Measurements from ENCODE around the gene CST9. TPM values are rescaled to one million over a fixed set of nuclear protein-coding genes. Genes with fewer than 3 reads are reported as not detected.
"Not testable (repeated sequence)": the region's sequence is repeated elsewhere in the genome, so short reads cannot be mapped to it uniquely, and the experiment has no call there.

Gene CST9
- total RNA-seq, 1 experiment from 2014 or later, result not detected

- in situ Hi-C loops (cut with HindIII; ENCODE audit: low sequenced_read_pairs), result no loop called here
- no peak for DNase-seq (ENCODE audit: low spot score)
Observed at GRCh38 chr20:23626040-23626620, 20.4 kb upstream of the CST9 start.

GRCh38 chr20:23625236-23625964 lies 19.7 kb upstream of the CST9 start:
- in situ Hi-C loops (cut with HindIII; ENCODE audit: low sequenced_read_pairs), result no loop called here
- no peak for DNase-seq (ENCODE audit: low spot score)

- DNase-seq (ENCODE audit: low spot score), result no peak
- in situ Hi-C loops (cut with HindIII; ENCODE audit: low sequenced_read_pairs), result no loop called here
Observed at GRCh38 chr20:23624324-23624691, 18.6 kb upstream of the CST9 start.

DNA sequence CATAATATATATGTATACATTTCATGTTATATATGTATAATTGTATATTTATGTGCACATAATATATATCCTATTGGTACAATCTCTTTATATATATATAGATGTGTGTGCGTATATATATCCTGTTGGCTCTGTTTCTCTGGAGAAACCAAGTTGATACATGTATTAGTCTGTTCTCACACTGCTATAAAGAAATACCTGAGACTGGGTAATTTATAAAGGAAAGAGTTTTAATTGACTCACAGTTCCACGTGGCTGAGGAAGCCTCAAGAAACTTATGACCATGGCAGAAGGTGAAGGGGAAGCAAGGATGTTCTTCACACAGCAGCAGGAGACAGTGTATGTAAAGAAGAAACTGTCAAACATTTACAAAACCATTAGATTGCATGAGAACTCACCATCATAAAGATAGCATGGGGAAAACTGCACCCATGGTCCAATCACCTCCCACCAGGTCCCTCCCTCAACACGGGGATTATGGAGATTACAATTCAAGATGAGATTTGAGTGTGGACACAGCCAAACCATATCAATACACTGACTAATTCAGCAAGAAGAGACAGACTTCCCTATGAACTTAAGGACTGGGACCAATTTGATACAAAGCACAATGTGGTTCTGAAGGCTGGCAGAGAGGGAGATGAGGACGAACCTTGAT lies 18.1 kb upstream of the CST9 start:
- no peak for DNase-seq (ENCODE audit: low spot score)
- in situ Hi-C loops (cut with HindIII; ENCODE audit: low sequenced_read_pairs), result no loop called here

GRCh38 chr20:23622839-23623343 lies 17.2 kb upstream of the CST9 start:
- DNase-seq (ENCODE audit: low spot score), result peak; percentile 18
- in situ Hi-C loops (cut with HindIII; ENCODE audit: low sequenced_read_pairs), result no loop called here

DNA sequence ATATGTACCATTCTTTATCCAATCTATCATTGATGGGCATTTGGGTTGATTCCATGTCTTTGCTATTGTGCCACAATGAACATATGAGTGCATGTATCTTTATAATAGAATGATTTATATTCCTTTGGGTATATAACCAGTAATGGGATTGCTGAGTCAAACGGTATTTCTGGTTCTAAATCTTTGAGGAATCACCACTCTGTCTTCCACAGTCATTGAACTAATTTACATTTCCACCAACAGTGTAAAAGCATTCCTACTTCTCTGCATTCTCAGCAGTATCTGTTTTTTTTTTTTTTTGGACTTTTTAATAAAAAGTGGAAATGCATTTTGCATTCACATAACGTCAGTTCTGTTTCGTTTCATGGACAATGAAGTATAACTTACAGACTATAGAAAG lies 16.7 kb upstream of the CST9 start:
- DNase-seq (ENCODE audit: low spot score); in situ Hi-C loops (cut with HindIII; ENCODE audit: low sequenced_read_pairs): not testable (repeated sequence)

DNA sequence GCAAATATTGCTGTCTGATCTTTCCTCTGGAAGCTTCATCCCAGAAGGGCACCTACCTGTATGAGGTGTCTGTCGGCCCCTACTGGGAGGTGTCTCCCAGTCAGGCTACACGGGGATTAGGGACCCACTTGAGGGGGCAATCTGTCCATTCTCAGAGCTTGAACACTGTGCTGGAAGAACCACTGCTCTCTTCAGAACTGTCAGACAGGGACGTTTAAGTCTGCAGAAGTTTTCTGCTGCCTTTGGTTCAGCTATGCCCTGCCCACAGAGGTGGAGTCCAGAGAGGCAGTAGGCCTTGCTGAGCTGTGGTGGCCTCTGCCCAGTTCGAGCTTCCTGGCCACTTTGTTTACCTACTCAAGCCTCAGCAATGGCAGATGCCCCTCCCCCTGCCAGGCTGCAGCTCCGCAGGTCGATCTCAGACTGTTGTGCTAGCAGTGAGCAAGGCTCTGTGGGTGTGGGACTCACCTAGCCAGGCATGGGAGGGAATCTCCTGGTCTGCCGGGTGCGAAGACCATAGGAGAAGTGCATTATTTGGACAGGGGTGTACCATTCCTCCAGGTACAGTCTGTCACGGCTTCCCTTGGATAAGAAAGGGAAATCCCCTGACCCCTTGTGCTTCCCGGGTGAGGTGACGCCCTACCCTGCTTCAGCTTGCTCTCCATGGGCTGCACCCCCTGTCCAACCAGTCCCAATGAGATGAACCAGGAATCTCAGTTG lies 15.1 kb upstream of the CST9 start:
- DNase-seq (ENCODE audit: low spot score); in situ Hi-C loops (cut with HindIII; ENCODE audit: low sequenced_read_pairs): not testable (repeated sequence)

DNA sequence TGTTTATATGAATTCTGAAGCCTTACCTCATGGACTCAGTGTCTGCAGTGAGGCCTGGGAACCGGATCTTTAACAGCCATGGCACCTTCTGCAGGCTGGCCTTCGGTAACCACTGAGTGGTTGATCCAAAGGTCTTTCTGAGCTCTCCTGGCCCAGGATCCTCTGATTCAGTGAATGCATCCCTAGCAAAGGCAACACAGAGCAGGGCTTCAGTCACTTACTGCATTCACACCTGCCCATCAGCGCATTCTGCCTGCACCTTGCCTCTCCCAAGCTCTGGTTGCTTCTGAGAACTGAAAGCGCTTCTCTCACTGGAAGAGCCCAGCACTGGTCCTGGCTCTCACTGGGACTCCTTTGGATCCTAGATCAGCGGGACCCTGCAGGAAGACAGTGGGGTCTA lies 8.4 kb upstream of the CST9 start:
- in situ Hi-C loops (cut with HindIII; ENCODE audit: low sequenced_read_pairs), result no loop called here
- DNase-seq (ENCODE audit: low spot score), result no peak

- no peak for DNase-seq (ENCODE audit: low spot score)
- in situ Hi-C loops (cut with HindIII; ENCODE audit: low sequenced_read_pairs), result no loop called here
Observed at GRCh38 chr20:23613676-23614075, 8.0 kb upstream of the CST9 start.

DNA sequence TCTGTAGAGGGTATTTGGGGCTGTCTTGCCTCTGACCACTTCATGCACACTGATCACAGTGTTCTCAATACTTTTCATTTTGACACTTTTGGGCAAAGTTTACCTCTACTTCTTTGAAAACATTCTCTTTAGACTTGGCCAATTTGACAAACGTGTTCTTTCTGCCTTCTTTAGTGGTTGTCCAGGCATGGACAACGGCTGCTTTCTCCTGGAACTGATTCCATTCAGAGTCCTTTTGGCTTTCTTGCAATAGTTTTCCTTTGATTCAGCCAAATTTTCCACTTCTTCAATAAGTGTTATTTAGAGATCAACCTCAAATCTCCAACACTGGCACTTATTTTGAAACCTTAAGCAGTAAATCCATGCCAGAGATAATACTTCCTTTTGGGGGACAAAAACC lies 6.7 kb upstream of the CST9 start:
- in situ Hi-C loops (cut with HindIII; ENCODE audit: low sequenced_read_pairs), result no loop called here
- no peak for DNase-seq (ENCODE audit: low spot score)

DNA sequence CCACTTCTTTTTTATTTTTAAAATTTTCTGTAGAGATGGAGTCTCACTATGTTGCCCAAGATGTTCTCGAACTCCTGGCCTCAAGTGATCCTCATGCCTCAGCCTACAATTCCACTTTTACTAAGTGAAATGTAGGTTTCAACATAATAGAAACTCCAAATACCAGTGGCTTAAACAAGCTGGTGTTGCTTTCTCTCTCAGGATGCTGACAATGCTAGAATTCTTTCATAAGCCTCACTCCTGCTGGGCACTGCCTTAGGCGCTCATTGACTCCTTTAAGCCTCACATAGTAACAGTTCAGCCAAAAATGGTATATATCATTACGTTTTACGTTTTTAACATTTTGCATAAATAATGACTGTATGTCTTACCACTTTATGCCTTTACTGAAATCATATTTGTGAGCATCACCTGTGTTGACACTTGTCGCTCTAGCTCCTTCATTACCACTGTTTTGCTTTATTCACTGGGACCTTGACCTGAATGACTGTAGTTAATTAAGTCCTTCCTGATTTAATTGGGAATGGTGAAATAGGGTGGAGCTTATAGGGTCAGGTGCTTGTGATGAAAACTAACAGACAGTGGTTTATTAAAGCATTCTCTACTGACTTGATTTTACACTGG lies 3.9 kb upstream of the CST9 start:
- in situ Hi-C loops (cut with HindIII; ENCODE audit: low sequenced_read_pairs), result no loop called here
- no peak for DNase-seq (ENCODE audit: low spot score)

DNA sequence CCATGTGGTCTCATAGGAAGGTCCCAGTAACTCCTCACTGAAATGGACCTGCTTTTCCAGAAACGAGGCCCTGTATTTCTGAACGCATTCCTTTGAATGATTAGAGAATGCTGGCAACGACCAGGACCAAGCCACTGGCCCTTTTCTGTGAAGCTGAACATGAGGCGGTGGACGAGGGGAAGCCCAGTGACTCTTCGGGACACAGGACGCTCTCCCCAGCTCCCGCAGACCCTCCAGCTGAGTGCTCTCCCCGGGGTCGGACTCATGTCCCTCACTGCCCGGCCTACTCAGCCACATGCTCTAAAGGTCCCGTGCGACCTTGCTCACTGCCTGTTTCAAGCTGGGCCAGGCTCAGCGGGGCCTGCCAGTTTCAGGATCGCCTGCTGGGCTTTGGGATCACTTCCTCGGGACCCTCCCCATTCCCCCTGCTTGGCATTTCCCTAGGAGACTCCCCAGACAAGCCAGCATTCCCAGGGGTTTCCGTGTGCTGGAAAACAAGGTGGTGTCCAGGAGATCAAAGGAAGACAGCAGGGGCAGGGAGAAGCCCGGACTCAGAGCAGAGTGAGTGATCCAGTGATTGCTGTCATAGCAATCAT lies 2.6 kb upstream of the CST9 start:
- no peak for DNase-seq (ENCODE audit: low spot score)
- in situ Hi-C loops (cut with HindIII; ENCODE audit: low sequenced_read_pairs), result no loop called here

DNA sequence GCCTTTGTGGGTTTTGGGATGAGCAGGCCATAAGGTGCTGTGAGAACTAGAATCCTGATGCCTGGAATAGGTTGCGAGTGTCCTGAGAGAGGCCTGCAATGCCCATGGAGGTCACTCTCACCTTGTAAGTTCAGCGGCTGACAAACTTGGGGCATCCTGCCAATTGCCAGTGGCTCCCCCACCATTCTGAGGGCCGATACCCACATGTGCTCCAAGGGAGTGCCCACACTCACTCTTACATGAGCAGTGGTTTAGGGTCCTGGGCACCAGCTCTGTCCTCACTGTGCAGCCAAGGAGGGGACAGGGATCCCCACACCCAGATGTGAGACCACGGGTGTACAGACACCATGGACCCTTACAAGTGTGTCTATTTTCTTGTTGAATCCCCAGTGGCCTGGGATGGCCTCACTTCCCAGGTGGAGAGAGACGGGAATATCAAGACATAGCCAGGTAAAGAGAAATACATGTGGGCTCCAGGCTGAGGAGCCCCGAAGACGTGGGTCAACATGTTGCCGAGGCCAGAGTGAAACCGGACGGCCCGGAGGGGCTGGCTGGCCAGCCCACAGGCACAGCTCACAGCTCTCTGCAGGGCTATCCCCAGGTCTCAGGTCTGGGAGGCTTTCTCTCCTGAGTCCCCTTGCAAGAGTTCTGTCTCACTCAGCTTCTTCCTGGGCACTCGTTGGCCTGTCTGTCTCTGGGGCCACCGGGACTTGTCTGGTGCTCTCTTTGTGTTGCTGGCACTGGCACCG lies 2.0 kb upstream of the CST9 start:
- in situ Hi-C loops (cut with HindIII; ENCODE audit: low sequenced_read_pairs), result no loop called here
- DNase-seq (ENCODE audit: low spot score), result no peak

- in situ Hi-C loops (cut with HindIII; ENCODE audit: low sequenced_read_pairs), result no loop called here
Observed at GRCh38 chr20:23606652-23607049, 934 bp upstream of the CST9 start.

GRCh38 chr20:23604306-23604705 lies 1.4 kb downstream of the CST9 start:
- DNase-seq (ENCODE audit: low spot score), result no peak
- in situ Hi-C loops (cut with HindIII; ENCODE audit: low sequenced_read_pairs), result no loop called here

More at GRCh38 chr20:23606652-23607049, 934 bp upstream of the CST9 start:
- peak; percentile 75 for DNase-seq (ENCODE audit: low spot score)

GRCh38 chr20:23603321-23603720 lies 2.4 kb downstream of the CST9 start:
- in situ Hi-C loops (cut with HindIII; ENCODE audit: low sequenced_read_pairs), result no loop called here
- no peak for DNase-seq (ENCODE audit: low spot score)

- no peak for DNase-seq (ENCODE audit: low spot score)
- in situ Hi-C loops (cut with HindIII; ENCODE audit: low sequenced_read_pairs), result no loop called here
Observed at GRCh38 chr20:23602699-23603098, 3.0 kb downstream of the CST9 start.

DNA sequence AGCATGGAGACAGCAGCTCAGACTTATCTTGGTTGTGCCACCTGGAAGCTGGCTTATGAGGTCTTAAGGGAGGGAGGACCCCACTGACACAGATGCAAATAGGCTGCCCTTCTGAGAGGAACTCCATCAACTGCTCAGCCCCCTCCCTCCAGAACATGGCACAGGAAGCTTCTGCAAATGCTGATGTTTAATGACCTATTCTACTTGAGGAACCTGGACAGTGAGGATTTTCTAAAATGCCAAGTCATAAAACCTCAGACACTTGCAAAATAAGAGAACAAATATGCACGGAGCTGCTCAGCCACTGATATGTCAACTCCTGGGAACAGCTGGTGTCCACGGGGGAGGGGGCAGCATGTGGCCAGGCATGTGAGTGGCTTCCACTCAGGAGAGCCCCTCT lies 3.5 kb downstream of the CST9 start:
- DNase-seq (ENCODE audit: low spot score), result no peak
- in situ Hi-C loops (cut with HindIII; ENCODE audit: low sequenced_read_pairs), result no loop called here

Measured in G401 (cell line).